ENCODE data around the gene CCDC141.

CCDC141 gene

GRCh38 chr2:178860551-178860950 is 189.4 kb downstream of the CCDC141 start:
- no peak for DNase-seq

GRCh38 chr2:178859730-178860129 is 190.2 kb downstream of the CCDC141 start:
- no peak for DNase-seq

GRCh38 chr2:178858896-178859625 is 190.9 kb downstream of the CCDC141 start:
- no peak for DNase-seq

GRCh38 chr2:178855151-178855550 is 194.8 kb downstream of the CCDC141 start:
- no peak for DNase-seq

- DNase-seq: no peak
Observed at GRCh38 chr2:178848335-178848734, 201.6 kb downstream of the CCDC141 start.

- DNase-seq: no peak
Observed at GRCh38 chr2:178846458-178846802, 203.5 kb downstream of the CCDC141 start.

GRCh38 chr2:178845566-178846457 is 204.1 kb downstream of the CCDC141 start:
- DNase-seq: no peak

GRCh38 chr2:178844701-178845100 is 205.2 kb downstream of the CCDC141 start:
- no peak for DNase-seq

- no peak for DNase-seq
Observed at GRCh38 chr2:178844269-178844668, 205.7 kb downstream of the CCDC141 start.

GRCh38 chr2:178843697-178844096 is 206.2 kb downstream of the CCDC141 start:
- no peak for DNase-seq

- DNase-seq: no peak
Observed at GRCh38 chr2:178836807-178837206, 213.1 kb downstream of the CCDC141 start.

- no peak for DNase-seq
Observed at GRCh38 chr2:178834086-178834485, 215.9 kb downstream of the CCDC141 start.

- DNase-seq: no peak
Observed at GRCh38 chr2:178833382-178833781, 216.6 kb downstream of the CCDC141 start.

- DNase-seq: no peak
Observed at GRCh38 chr2:178830451-178830850, 219.5 kb downstream of the CCDC141 start.

- no peak for DNase-seq
Observed at GRCh38 chr2:178829981-178830380, 220.0 kb downstream of the CCDC141 start.

- no peak for DNase-seq
Observed at GRCh38 chr2:178829299-178829960, 220.5 kb downstream of the CCDC141 start.

- no peak for DNase-seq
Observed at GRCh38 chr2:178828486-178828881, 221.5 kb downstream of the CCDC141 start.

- no peak for DNase-seq
Observed at GRCh38 chr2:178827739-178828485, 222.0 kb downstream of the CCDC141 start.

GRCh38 chr2:178827111-178827510 is 222.8 kb downstream of the CCDC141 start:
- DNase-seq: no peak

- no peak for DNase-seq
Observed at GRCh38 chr2:178825183-178825582, 224.8 kb downstream of the CCDC141 start.

GRCh38 chr2:178824181-178824580 is 225.8 kb downstream of the CCDC141 start:
- no peak for DNase-seq

- no peak for DNase-seq
Observed at GRCh38 chr2:178819992-178820391, 229.9 kb downstream of the CCDC141 start.

All from NCI-H1417 treated with DMSO at 0.1 percent for 48 hours (cell line).